Measurements from ENCODE around the gene ZNF648. TPM values are rescaled to one million over a fixed set of nuclear protein-coding genes. Genes with fewer than 3 reads are reported as not detected.
"Not testable (repeated sequence)": the region's sequence is repeated elsewhere in the genome, so short reads cannot be mapped to it uniquely, and the experiment has no call there.

ZNF648 gene
- total RNA-seq, 1 donor from 2014 or later = 0.53 TPM

DNA sequence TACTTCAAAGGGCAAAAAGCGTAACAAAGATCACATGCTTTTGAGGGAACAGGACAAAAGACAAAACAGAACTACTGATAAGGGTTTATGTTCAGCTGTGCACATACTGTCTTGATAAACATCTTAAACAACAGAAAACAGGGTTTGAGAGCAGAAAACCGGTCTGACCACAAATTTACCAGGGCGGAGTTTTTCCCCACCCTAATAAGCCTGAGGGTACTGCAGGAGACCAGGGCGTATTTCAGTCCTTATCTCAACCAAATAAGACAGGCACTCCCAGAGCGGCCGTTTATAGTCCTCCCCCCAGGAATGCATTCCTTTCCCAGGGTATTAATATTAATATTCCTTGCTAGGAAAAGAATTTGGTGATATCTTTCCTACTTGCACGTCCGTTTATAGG, 16.0 kb downstream of the ZNF648 start:
- ATAC-seq; DNase-seq (ENCODE audit: low spot score); intact Hi-C loops (cut with DNase I): not testable (repeated sequence)

DNA sequence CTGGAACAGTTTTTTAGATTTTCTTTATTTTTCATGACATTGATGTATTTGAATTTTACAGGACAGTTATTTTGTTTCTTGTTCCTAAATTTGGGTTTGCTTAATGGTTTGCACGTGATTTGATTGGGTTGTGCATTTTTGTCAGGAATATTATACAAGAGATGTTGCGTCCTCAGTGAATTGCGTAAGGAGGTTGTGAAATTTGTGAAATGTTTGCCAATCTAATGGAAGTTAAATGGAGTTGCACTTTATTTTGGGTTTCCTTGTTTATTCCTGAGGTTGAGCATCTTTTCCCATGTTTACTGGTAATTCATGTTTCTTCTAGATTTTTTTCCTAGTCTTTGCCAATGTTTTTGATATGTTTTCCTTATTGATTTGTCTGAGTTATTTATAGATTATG, 19.9 kb downstream of the ZNF648 start:
- intact Hi-C loops (cut with DNase I) = no loop called here
- ATAC-seq = no peak

DNA sequence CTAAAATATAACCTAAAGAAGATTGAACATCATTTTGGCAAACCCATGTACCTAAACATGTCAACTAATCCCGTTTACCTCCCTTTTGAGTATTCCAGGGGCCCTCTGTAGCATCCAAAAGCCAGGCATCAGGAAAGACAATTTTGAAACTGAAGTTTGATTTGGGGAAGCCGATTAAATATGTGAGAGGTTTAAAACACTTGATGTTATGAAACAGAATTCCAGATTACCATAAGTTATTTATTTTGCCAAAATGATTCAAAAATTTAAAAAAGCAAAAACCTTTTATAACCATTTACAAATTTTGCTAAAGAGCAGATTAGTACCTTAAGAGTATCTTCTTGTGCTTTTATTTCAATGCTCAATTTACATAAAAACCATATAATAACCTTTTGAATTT, 23.3 kb downstream of the ZNF648 start:
- intact Hi-C loops (cut with DNase I) = no loop called here
- ATAC-seq = no peak
- no peak for DNase-seq (ENCODE audit: low spot score)

More for the DNA sequence above, 19.9 kb downstream of the ZNF648 start:
- no peak for DNase-seq (ENCODE audit: low spot score)

DNA sequence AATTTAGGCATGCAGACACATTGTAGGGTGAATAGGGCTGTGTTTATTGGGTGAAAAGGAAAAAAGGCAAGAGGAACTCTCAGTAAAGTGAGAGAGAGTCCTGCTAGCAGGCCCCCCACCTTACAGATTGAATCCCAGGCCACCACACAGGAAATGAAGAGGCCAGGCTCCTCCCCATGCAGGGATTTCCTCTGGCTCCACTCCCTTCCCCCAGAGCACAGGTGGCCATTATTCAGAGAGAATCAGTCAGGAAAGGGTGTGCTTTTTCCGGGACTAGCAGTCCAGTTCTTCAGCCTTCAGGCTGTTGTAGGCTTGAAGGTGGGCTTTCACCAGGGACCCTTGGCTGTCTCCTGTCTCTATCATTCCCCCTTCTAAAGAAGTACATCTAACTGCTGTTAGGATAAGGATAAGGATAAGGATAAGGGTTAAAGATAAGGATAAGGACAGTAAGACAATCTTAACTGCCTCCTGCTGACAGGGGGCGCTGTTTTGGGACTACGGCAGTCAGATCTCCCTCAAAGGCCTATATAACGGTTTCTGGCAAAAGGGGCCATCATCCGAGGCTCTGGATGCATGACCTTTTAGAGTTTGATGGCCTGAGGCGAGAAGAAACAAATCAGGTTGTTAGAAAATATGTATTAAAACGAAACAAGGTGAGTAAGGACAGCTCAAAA, 26.3 kb downstream of the ZNF648 start:
- no peak for DNase-seq (ENCODE audit: low spot score)
- no peak for ATAC-seq
- intact Hi-C loops (cut with DNase I) = no loop called here

DNA sequence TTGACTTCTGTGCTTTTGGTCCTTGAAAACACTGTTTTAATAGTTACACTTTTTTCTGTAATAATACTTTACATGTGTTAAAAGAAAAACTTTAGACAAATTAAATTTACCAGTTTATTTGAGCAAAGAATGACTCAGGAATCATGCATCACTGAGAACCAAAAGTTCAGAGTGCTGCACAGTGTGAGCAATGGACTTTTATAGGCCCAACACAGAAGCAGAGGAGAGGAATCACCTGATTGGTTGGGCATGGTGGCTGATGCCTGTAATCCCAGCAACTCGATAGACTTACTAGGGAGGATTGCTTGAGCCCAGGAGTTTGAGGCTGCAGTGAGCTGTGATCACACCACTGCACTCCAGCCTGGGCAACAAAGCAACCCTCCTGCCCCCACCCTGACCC, 29.3 kb downstream of the ZNF648 start:
- no peak for DNase-seq (ENCODE audit: low spot score)
- intact Hi-C loops (cut with DNase I) = no loop called here
- ATAC-seq = no peak

DNA sequence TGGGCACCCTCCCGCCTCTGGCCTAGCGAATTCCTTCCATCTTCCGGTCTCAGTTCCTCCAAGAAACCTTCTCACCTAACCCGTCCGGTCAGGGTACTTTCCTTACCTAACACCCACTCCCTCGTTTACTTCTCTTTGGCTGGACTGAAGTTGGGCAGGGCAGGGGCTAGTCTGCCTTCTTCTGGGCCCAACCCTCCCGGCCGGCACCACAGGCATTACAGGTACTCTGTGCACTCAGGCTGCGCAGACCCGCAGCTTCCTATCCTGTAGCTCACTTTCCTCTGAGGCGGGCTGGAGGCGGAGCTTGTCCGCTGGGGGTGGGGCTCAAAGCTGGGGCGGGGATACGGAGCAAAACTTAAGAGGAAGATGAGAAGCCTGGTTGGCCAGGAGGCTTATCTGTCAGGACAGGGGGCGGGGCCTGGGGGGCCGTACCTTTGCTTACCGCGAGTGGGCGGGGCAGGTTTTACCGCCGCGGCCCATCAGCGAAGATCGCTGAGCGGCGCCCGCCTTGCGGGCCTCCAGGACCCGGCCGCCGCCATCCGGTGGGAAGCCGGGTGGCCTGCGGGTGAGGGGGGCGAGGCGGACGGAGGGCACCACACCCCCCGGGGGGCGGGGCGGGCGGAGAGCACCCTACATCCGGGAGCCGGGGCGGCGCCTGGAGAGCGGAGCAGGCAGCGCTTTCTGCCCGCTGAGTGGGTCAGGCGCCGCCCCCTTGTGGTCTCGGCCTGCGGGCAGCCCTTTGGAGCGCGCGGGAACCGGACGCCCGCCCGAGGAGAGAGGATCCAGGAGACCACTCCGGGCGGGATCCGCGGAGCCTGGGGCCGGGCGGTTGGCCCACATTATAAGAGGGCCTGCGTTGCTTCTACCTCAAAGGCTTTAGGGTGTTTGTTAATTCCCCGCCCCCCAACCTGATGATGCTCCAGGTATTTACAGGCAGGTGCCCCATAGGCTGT, 31.9 kb downstream of the ZNF648 start:
- ATAC-seq (peak; percentile 99), DNase-seq (ENCODE audit: low spot score) (peak; percentile 98)
- intact Hi-C loops (cut with DNase I) = no loop called here

DNA sequence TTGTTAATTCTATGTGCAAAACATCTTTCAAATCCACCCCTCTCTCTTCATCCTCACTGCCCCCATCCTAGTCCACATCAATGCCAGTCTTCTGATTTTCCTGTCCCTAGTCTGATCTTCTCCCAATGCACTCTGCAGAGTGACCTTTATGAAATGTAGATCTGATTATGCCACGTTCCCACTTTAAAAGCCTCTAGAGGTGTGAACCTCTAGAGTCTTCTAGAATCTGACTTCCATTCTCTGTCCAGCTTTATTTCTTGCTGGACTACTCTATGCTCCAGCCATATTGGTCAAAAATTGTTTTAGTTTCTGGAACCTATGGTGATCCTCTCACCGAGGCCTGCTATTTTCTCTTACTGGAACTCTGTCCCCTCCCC, 32.5 kb downstream of the ZNF648 start:
- DNase-seq (ENCODE audit: low spot score) (no peak), ATAC-seq (no peak)
- intact Hi-C loops (cut with DNase I) = no loop called here

DNA sequence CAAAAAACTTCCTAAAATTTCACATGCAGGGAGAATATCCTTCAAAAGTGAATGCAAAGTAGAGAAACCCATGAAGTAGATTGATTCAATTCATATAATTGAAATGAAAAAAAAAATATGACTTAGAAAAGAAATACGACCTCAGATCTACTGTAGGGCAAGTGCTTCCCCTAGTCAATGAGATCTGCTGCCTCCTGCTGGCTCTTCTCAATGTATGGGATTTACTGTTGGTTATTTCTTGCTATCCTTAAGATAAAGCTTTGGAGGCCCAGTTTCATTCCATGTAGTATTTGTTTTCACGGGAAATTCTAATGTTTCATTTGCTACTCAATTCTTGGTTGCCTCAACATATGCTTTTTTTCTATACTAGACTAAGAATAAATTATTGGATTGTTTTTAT, 46.2 kb downstream of the ZNF648 start:
- no peak for ATAC-seq
- intact Hi-C loops (cut with DNase I) = no loop called here
- no peak for DNase-seq (ENCODE audit: low spot score)

DNA sequence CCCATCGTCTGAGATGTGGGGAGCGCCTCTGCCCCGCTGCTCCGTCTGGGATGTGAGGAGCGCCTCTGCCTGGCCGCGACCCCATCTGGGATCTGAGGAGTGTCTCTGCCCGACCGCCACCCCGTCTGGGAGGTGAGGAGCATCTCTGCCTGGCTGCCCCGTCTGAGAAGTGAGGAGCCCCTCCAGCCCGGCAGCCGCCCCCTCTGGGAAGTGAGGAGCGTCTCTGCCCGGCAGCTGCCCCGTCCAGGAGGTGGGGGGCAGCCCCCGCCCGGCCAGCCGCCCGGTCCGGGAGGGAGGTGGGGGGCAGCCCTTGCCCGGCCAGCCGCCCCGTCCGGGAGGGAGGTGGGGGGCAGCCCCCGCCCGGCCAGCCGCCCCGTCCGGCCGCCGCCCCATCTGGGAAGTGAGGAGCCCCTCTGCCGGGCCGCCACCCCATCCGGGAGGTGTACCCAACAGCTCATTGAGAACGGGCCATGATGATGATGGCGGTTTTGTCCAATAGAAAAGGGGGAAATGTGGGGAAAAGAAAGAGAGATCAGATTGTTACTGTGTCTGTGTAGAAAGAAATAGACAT, 50.6 kb downstream of the ZNF648 start:
- DNase-seq (ENCODE audit: low spot score); intact Hi-C loops (cut with DNase I); ATAC-seq: not testable (repeated sequence)

DNA sequence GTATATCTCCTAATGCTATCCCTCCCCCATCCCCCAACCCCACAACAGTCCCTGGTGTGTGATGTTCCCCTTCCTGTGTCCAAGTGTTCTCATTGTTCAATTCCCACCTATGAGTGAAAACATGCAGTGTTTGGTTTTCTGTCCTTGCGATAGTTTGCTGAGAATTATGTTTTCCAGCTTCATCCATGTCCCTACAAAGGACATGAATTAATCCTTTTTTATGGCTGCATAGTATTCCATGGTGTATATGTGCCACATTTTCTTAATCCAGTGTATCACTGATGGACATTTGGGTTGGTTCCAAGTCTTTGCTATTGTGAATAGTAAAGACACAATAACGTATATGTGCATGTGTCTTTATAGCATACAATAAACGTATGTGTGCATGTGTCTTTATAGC, 56.1 kb downstream of the ZNF648 start:
- DNase-seq (ENCODE audit: low spot score); intact Hi-C loops (cut with DNase I); ATAC-seq: not testable (repeated sequence)

DNA sequence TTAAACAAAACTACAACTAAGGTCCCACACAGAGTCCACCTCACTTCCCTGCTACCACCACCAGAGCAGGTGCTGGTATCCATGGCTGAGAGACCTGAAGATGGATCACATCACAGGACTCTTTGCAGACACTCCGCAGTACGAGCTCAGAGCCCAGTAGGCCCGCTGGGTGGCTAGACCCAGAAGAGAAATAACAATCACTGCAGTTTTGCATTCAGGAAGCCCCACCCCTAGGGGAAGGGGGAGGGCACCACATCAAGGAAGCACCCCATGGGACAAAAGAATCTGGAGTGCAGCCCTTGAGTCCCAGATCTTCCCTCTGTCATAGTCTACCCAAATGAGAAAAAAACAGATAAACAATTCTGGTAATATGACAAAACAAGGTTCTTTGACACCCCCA, 56.9 kb downstream of the ZNF648 start:
- DNase-seq (ENCODE audit: low spot score) = no peak
- ATAC-seq = no peak
- intact Hi-C loops (cut with DNase I) = no loop called here

Data from sciatic nerve (tissue), 2 donors.